Neural crest cell (in vitro differentiated cells): ENCODE results near the gene KCNIP4. TPM values are rescaled to one million over a fixed set of nuclear protein-coding genes. Genes with fewer than 3 reads are reported as not detected.

Source experiments
- DNase-seq: peaks from one replicate; pipeline ENCODE4 v3.0.0; 2021; ENCODE audit warnings: low read depth, mixed read lengths, low spot score
- H3K27ac Mint-ChIP-seq: one replicate; pipeline ENCODE4 v1.8.0; 2021; ENCODE audit warnings: mild to moderate bottlenecking, mixed read lengths; ENCODE audit not compliant: unreplicated experiment
- H3K27me3 Mint-ChIP-seq: 2 replicates; pipeline ENCODE4 v1.8.0; 2021; ENCODE audit warnings: low read depth, mild to moderate bottlenecking, mixed read lengths
- H3K36me3 Mint-ChIP-seq: 2 replicates; pipeline ENCODE4 v1.8.0; 2021; ENCODE audit warnings: low read depth, mild to moderate bottlenecking, mixed read lengths
- H3K4me1 Mint-ChIP-seq: 2 replicates; pipeline ENCODE4 v1.8.0; 2021; ENCODE audit warnings: mixed read lengths
- H3K4me3 Mint-ChIP-seq: one replicate; pipeline ENCODE4 v1.8.0; 2021; ENCODE audit warnings: mild to moderate bottlenecking, mixed read lengths
- H3K9me3 Mint-ChIP-seq: 2 replicates; pipeline ENCODE4 v1.8.0; 2021; ENCODE audit warnings: mixed read lengths
- CTCF ChIP-seq: fragments of 200-600 bp; sonication (generic); conservative IDR thresholded peaks from 2 replicates; pipeline ENCODE4 v1.5.0; 2021; ENCODE audit warnings: antibody characterized with exemption, mild to moderate bottlenecking
- total RNA-seq: library from RNA; stranded (reverse); gene quantifications from 2 replicates; pipeline ENCODE4 v1.2.1, GENCODE V29; 2021

The KCNIP4 gene
- total RNA-seq, 1 donor from 2014 or later = 0.33 TPM

DNA sequence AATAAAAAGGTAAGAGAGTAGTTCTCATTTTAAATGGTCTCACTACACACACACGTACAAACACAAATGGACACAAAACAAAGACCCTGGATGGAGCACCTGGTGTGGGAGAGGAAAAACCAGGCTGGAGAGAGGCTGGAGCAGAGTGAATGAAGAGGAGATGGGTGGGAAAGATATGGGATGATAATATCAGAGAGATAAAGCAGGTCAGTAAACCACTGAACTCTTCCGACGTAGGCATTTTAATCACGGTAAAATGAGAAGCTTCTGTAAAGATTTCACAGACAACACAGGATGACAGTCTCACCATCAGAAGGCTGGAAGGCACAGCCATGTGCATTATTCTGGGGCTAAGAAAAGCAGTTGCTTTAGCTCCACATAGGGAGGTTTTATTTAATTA, 532.8 kb downstream of the KCNIP4 start:
- no peak for DNase-seq
- no peak overlapping the region for H3K4me3 Mint-ChIP-seq

DNA sequence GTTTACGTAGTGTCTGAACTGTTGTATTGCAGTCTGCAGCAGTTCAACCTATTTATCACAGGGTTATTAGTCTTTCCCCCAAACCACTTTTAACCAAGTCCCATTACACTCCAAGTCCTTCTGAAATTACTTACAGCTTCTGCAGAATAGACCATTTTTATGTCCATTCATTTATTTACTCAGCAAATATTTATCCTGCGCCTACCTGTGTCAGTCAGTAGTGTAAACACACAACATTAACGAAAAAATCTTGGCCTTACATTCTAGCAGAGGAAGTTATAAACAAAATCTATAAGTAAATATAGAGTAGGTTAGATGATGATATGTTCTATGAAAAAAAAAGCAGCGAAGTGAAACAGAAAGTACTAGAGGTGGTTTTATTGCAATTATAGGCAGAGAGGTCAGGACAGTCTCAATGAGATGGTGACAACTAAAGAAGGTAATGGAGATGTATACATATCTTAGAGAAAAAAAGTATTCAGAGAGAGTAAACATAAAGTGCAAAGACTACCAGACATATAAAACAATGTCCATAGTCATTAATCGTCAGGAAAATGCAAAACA, 534.7 kb downstream of the KCNIP4 start:
- Mint-ChIP-seq H3K27me3 (peaks cover 37% of the 10 kb centered on the region), H3K4me1 (no peaks in the 10 kb centered on the region), H3K27ac (no peak overlapping the region), H3K4me3 (no peak overlapping the region), H3K36me3 (no peaks in the 10 kb centered on the region), H3K9me3 (no peaks in the 10 kb centered on the region)
- no peak for TF ChIP-seq CTCF
- no peak for DNase-seq

More for the DNA sequence above, 532.8 kb downstream of the KCNIP4 start:
- Mint-ChIP-seq H3K9me3 (no peaks in the 10 kb centered on the region), H3K4me1 (no peaks in the 10 kb centered on the region), H3K36me3 (no peaks in the 10 kb centered on the region), H3K27ac (no peak overlapping the region), H3K27me3 (peaks cover 45% of the 10 kb centered on the region)
- TF ChIP-seq CTCF = no peak

- Mint-ChIP-seq H3K27me3 (peaks cover 28% of the 10 kb centered on the region), H3K36me3 (no peaks in the 10 kb centered on the region), H3K9me3 (no peaks in the 10 kb centered on the region), H3K4me3 (no peak overlapping the region), H3K27ac (no peak overlapping the region), H3K4me1 (no peaks in the 10 kb centered on the region)
- TF ChIP-seq CTCF = no peak
- no peak for DNase-seq
Observed at GRCh38 chr4:21411086-21411485, 537.5 kb downstream of the KCNIP4 start.

GRCh38 chr4:21410372-21410771, 538.2 kb downstream of the KCNIP4 start:
- no peak overlapping the region for H3K27ac Mint-ChIP-seq
- H3K9me3 Mint-ChIP-seq = no peaks in the 10 kb centered on the region
- H3K27me3 Mint-ChIP-seq = peaks cover 22% of the 10 kb centered on the region
- H3K36me3 Mint-ChIP-seq = no peaks in the 10 kb centered on the region
- DNase-seq = no peak
- H3K4me1 Mint-ChIP-seq = no peaks in the 10 kb centered on the region
- no peak for TF ChIP-seq CTCF
- H3K4me3 Mint-ChIP-seq = no peak overlapping the region

DNA sequence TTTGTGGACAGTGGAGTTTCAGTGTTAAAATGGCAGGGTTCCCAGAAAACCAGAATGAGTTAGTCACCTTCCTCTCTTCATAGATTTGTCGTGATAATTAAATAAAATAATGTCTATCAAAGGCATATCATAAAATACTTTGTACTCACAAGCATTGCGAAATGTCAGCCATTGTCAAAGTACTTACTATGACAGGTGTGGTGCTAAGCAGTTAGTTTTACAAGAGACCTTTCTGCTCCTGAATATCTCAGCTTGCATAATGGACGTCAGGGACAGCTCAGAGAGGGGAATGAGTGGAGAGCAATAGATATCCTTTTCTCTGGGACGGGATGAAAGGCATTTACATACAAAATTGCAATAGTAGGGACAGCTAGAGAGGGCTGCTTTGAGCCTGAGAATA, 560.9 kb downstream of the KCNIP4 start:
- H3K4me1 Mint-ChIP-seq = no peaks in the 10 kb centered on the region
- peaks cover 28% of the 10 kb centered on the region for H3K27me3 Mint-ChIP-seq
- no peak overlapping the region for H3K4me3 Mint-ChIP-seq
- TF ChIP-seq CTCF = no peak
- no peak for DNase-seq
- H3K9me3 Mint-ChIP-seq = no peaks in the 10 kb centered on the region
- no peak overlapping the region for H3K27ac Mint-ChIP-seq
- no peaks in the 10 kb centered on the region for H3K36me3 Mint-ChIP-seq
